Naive thymus-derived CD8-positive, alpha-beta T cell (primary cell): Measurements from ENCODE around the gene OR2B3. TPM values are rescaled to one million over a fixed set of nuclear protein-coding genes. Genes with fewer than 3 reads are reported as not detected.

Source experiments
- ATAC-seq, 2 donors: fragments of 150-1000 bp; cut with Tn5 transposase in 1 of 2; sonication (Bioruptor Pico), chemical (Tn5 transposase) in 1 of 2; 1 replicate in 1 of 2; 2 replicates in 1 of 2; pipeline ENCODE4 v1.10.0; 2021; ENCODE audit warnings: mild to moderate bottlenecking in 2 of 2, moderate library complexity in 2 of 2
- POLR2A ChIA-PET: fragments of 350-600 bp; sonication (Branson Sonifier 250); formaldehyde crosslinking; loops from one replicate; lab custom pipeline; 2021; ENCODE audit warnings: antibody characterized with exemption; lab: Charles Lee
- DNase-seq, 10 donors: peaks; one replicate each; pipeline versions ENCODE4 v3.0.0 to v3.0.0-alpha.2; 2020 to 2022
- H3K27ac Mint-ChIP-seq, 10 donors: one replicate each; pipeline ENCODE4 v1.8.0; 2020 to 2022; ENCODE audit warnings: mild to moderate bottlenecking in 10 of 10, mixed read lengths in 10 of 10, moderate library complexity in 4 of 10, inconsistent platforms in 1 of 10
- H3K27me3 Mint-ChIP-seq, 5 donors: one replicate each; pipeline ENCODE4 v1.8.0; 2021 to 2022; ENCODE audit warnings: mixed read lengths in 5 of 5
- H3K36me3 Mint-ChIP-seq, 3 donors: one replicate each; pipeline ENCODE4 v1.8.0; 2020 to 2022; ENCODE audit warnings: mixed read lengths in 3 of 3, mild to moderate bottlenecking in 2 of 3, inconsistent platforms in 1 of 3
- H3K4me1 Mint-ChIP-seq, 4 donors: one replicate each; pipeline ENCODE4 v1.8.0; 2021 to 2022; ENCODE audit warnings: mixed read lengths in 4 of 4
- H3K4me3 Mint-ChIP-seq, 10 donors: one replicate each; pipeline ENCODE4 v1.8.0; 2020 to 2022; ENCODE audit warnings: mild to moderate bottlenecking in 10 of 10, mixed read lengths in 10 of 10, moderate library complexity in 6 of 10, inconsistent platforms in 1 of 10
- H3K9me3 Mint-ChIP-seq, 9 donors: one replicate each; pipeline ENCODE4 v1.8.0; 2020 to 2022; ENCODE audit warnings: mixed read lengths in 9 of 9, mild to moderate bottlenecking in 3 of 9, inconsistent platforms in 1 of 9, moderate library complexity in 1 of 9
- polyA plus RNA-seq, 3 donors: library from polyadenylated mRNA; unstranded; fragments of 300-500 nt; fragmentation: Illumina TruSeq; gene quantifications; one replicate each; pipeline ENCODE4 v1.2.3, GENCODE V29; 2021
- total RNA-seq, 8 experiments: library from RNA in 2 of 8; stranded (reverse) in 2 of 8; gene quantifications; one replicate each; pipeline ENCODE4 v1.2.3 and lab custom pipeline; 2021 to 2026

The OR2B3 gene
- total and polyA plus RNA-seq, 5 experiments from 2014 or later: not detected

DNA sequence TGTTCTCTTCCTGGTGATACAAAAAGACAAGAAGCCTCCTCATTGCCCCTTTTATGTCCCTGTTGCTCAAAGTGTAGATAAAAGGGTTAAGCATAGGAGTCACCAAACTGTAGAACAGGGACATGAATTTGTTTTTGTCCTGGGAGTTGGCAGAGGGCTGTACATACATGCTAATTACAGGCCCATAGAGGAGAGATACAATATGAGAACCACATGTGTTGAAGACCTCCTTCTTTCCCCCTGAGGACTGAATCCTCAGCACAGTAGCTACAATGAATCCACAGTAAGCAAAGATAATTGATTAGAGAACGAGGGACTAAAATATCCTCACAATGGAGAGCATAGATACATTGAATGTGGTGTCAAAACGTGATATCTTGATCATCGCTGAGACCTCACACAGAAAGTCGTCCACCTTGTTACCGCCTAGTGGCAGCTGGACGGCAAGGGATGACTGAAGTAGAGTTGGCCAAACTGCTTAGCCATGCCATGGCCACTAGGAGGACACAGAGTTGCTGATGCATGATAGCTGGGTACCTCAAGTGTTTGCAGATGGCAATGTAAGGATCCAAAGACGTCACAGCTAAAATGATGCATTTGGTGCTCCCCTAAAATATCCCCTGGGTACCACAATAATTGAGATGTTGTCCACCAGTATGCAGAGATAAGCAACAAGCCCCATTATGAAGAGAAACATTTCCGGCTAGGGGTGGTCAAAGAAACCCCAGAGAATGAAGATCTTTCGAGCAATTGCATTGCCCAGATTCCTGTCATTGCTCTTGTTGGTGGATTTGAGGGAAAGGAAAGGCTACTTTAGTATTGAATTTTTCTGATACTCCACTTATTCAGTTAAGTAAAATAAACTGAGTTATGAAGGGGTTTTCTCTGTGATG, 15.0 kb downstream of the OR2B3 start:
- H3K27ac Mint-ChIP-seq: no peak overlapping the region
- POLR2A ChIA-PET: no interaction called here
- H3K27me3 Mint-ChIP-seq: peaks cover 27 to 73% (median 30%) of the 10 kb centered on the region in 5 donors
- H3K4me1 Mint-ChIP-seq: no peaks in the 10 kb centered on the region
- DNase-seq (no peak), ATAC-seq (peak in 1 of 2 donors; percentile 33)
- H3K9me3 Mint-ChIP-seq: peaks cover 0 to 7% (median 3%) of the 10 kb centered on the region in 9 donors
- no peak overlapping the region for H3K4me3 Mint-ChIP-seq
- peaks cover 0 to 4% (median 3%) of the 10 kb centered on the region in 3 donors for H3K36me3 Mint-ChIP-seq

DNA sequence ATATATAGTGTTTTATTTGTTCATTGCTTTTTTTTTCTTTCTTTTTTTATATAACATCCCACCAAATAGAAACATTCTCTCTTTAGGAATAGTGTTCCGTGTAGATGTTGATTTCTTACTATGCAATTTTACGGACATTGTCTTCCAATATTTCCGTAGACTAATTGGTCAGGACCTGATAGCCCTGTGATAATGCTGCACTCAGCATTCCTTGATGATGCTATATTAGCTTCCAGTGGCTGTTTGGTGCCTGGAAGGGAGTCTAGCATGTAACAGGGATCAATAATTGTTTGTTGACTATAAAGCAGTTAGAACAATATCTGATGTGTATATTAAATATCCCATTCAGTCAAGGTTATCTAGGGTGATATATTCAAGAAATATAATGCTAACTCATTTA, 35.4 kb downstream of the OR2B3 start:
- POLR2A ChIA-PET: no interaction called here
- Mint-ChIP-seq H3K27me3 (peaks cover 27 to 50% (median 46%) of the 10 kb centered on the region in 5 donors), H3K4me3 (no peak overlapping the region), H3K4me1 (no peaks in the 10 kb centered on the region), H3K9me3 (peaks cover 0 to 13% (median 3%) of the 10 kb centered on the region in 9 donors), H3K36me3 (peaks cover 0 to 16% (median 0%) of the 10 kb centered on the region in 3 donors), H3K27ac (no peak overlapping the region)
- no peak for ATAC-seq
- no peak for DNase-seq

DNA sequence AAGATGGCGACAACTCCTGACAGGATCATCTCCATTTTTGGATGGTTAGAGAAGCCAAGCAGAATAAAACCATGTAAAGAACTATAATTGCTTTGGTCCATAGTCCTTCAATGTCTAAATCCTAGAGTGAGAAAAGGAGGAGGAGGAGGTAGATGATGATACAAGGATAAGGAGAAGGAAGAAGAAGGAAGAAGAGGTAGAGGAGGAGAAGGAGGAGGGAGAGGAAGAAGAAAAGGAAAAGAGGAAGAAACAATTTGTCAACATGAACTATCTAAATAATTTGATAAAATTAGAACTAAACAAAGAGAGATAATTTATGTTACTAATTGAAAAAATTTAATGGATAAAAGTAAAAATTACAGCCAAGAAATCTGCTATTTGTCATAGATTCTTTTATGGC, 42.0 kb downstream of the OR2B3 start, which contains the start of gene OR2W1:
Gene OR2W1, minus strand, starts transcription at position 101 of the 400 bp plus-strand sequence. Its CDS starts 0 bp downstream, at position 101.
- Mint-ChIP-seq H3K27me3 (peaks cover 37 to 54% (median 45%) of the 10 kb centered on the region in 5 donors), H3K27ac (peak within 1 kb of the TSS in 1 of 10 donors; percentile 50)

More for the DNA sequence above, 42.0 kb downstream of the OR2B3 start, which contains the start of gene OR2W1:
- Mint-ChIP-seq H3K4me3 (no peak within 1 kb of the TSS), H3K36me3 (peaks cover 0 to 15% (median 0%) of the 10 kb centered on the region in 3 donors), H3K9me3 (peaks cover 0 to 10% (median 3%) of the 10 kb centered on the region in 9 donors), H3K4me1 (peaks cover 0 to 2% (median 0%) of the 10 kb centered on the region in 4 donors)
- POLR2A ChIA-PET: no interaction called here
- DNase-seq (no peak), ATAC-seq (no peak)

Other genes with a start within 250 kb of the OR2B3 start
- gene TRIM27, start 163.3 kb downstream of the OR2B3 start, total RNA-seq: 10 to 100 TPM; 79.8 to 80.4 TPM
- gene TRIM27, start 163.3 kb downstream of the OR2B3 start, polyA plus RNA-seq: 10 to 100 TPM; 37.5 to 71.3 (median 44.2) TPM
- under 1 TPM; 0.49 to 0.63 TPM for gene ZNF311, start 82.0 kb downstream of the OR2B3 start, total RNA-seq
- gene ZNF311, start 82.0 kb downstream of the OR2B3 start, polyA plus RNA-seq: under 1 TPM in 2 of 3 donors, not detected in 1; 0.05 to 0.36 TPM
- not detected for gene OR2W1, start 42.1 kb downstream of the OR2B3 start, total RNA-seq
- not detected for gene OR2W1, start 42.1 kb downstream of the OR2B3 start, polyA plus RNA-seq
- not detected for gene OR2J1, start 12.2 kb upstream of the OR2B3 start, total RNA-seq
- gene OR2J1, start 12.2 kb upstream of the OR2B3 start, polyA plus RNA-seq: not detected
- gene OR2J3, start 20.7 kb upstream of the OR2B3 start, total RNA-seq: not detected
- not detected for gene OR2J3, start 20.7 kb upstream of the OR2B3 start, polyA plus RNA-seq
- gene OR2J2, start 83.6 kb upstream of the OR2B3 start, total RNA-seq: not detected
- not detected for gene OR2J2, start 83.6 kb upstream of the OR2B3 start, polyA plus RNA-seq
- not detected for gene OR14J1, start 214.4 kb upstream of the OR2B3 start, total RNA-seq
- gene OR14J1, start 214.4 kb upstream of the OR2B3 start, polyA plus RNA-seq: not detected